GM11168 (cell line): ENCODE data around the gene DPYD.

Source experiments
- in situ Hi-C: fragments of 300-500 bp; cut with MboI; formaldehyde crosslinking; loops from one replicate; pipeline ENCODE4 v1.12.0; 2022; ENCODE audit warnings: low sequenced_read_pairs; ENCODE audit not compliant: unreplicated experiment

DPYD gene

GRCh38 chr1:97047421-97047793 is 873.4 kb downstream of the DPYD start:
- in situ Hi-C loops: no loop called here

GRCh38 chr1:97046765-97047420 is 873.9 kb downstream of the DPYD start:
- in situ Hi-C loops: no loop called here

GRCh38 chr1:97044159-97044760 is 876.6 kb downstream of the DPYD start:
- in situ Hi-C loops: no loop called here

GRCh38 chr1:97042551-97042950 is 878.3 kb downstream of the DPYD start:
- in situ Hi-C loops: no loop called here

DNA sequence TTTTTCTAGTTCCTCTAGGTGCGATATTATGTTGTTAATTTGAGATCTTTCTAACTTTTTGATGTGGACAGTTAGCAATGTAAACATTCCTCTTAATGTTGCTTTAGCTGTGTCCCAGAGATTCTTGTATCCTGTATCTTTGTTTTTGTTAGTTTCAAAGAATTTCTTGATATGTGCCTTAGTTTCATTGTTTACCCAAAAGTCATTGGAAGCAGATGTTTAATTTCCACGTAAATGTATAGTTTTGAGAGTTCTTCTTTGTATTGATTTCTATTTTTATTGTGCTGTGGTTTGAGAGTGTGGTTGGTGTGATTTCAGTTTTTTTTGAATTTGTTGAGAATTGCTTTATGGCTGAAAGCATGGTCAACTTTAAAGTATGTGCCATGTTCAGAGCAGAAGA is 879.8 kb downstream of the DPYD start:
- in situ Hi-C loops: no loop called here

GRCh38 chr1:97038410-97038809 is 882.4 kb downstream of the DPYD start:
- in situ Hi-C loops: no loop called here

GRCh38 chr1:97034651-97035050 is 886.2 kb downstream of the DPYD start:
- in situ Hi-C loops: no loop called here

GRCh38 chr1:97033949-97034348 is 886.9 kb downstream of the DPYD start:
- in situ Hi-C loops: no loop called here
